SKM-1 (cell line): ENCODE data around the gene CCN5.

Experiments used
- DNase-seq: peaks from one replicate; lab custom pipeline; 2025; ENCODE audit not compliant: unreplicated experiment; lab: John Stamatoyannopoulos, UW

The CCN5 gene

GRCh38 chr20:44735816-44736169, 20.6 kb downstream of the CCN5 start:
- no peak for DNase-seq

- DNase-seq = peak; percentile 84
Observed at GRCh38 chr20:44736170-44737021, 21.2 kb downstream of the CCN5 start.

- DNase-seq = no peak
Observed at GRCh38 chr20:44737116-44737515, 21.9 kb downstream of the CCN5 start.

- DNase-seq = peak; percentile 32
Observed at GRCh38 chr20:44738813-44739477, 23.8 kb downstream of the CCN5 start.

DNA sequence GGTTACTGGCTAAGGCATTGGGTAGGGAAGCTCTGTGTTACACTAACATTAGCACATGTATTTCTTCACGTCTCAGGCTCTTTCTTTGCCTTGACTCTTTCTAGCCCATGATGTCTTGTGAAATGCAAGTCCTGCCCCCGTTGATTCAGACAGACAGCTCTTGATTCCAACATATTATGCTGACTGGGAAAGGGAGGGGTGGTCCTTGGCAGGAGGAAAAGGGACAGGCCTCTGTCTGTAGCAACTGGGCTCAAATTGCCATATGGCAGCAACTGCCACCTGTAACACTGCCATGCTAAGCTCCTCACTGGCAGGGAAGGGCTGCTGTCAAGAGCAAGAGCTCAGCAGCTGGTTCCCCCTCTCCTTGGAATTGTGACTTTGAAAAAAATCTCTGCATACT, 24.8 kb downstream of the CCN5 start:
- DNase-seq = no peak

GRCh38 chr20:44742304-44743079, 27.3 kb downstream of the CCN5 start:
- DNase-seq = no peak

- DNase-seq = no peak
Observed at GRCh38 chr20:44743080-44743701, 28.0 kb downstream of the CCN5 start.

DNA sequence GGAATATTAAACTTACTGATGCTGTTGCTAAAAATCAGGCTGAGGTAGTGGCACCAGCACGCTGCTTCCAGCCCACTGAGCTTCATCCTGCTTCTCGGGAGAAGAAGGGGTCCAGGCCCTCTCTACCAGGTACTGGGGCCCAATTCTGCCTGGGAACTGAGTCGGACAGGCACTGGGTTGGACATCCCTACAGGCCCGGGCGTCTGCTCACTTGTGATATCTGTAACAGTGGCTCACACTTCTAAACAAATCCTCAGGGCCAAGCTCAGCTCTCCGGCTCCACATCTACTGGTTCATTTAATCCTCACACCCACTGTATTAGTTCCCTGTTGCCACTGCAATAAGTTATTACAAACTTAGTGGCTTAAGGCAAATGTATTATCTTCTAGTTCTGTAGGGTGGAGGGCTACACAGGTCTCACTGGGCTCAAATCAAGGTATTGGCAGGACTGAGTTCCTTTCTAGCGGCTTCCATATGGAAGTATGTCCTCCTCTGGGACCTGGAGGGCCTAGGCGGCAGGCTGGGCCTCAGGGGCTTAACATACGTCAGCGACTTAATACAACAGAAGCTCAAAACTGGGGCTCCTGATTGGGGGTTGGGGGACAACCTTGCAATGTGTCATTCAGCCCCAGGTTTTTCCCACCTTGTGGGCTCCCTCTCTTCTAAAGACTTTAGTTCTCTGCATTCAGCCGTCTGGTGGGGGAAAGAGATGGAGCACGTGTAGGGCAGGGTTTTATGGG, 28.9 kb downstream of the CCN5 start:
- DNase-seq = no peak

- no peak for DNase-seq
Observed at GRCh38 chr20:44745122-44745597, 30.0 kb downstream of the CCN5 start.

- DNase-seq = no peak
Observed at GRCh38 chr20:44745598-44746366, 30.6 kb downstream of the CCN5 start, which contains the start of gene KCNK15. Gene KCNK15 (plus strand): TSS chr20:44745865. CDS start chr20:44745911, 46 bp downstream.

GRCh38 chr20:44746367-44747165, 31.4 kb downstream of the CCN5 start:
- DNase-seq = no peak

GRCh38 chr20:44747166-44748004, 32.2 kb downstream of the CCN5 start:
- DNase-seq = peak; percentile 7

- DNase-seq = no peak
Observed at GRCh38 chr20:44748005-44748370, 32.8 kb downstream of the CCN5 start.

GRCh38 chr20:44750081-44750805, 35.1 kb downstream of the CCN5 start:
- DNase-seq = no peak

GRCh38 chr20:44752099-44752931, 37.1 kb downstream of the CCN5 start:
- no peak for DNase-seq

- no peak for DNase-seq
Observed at GRCh38 chr20:44754554-44754953, 39.4 kb downstream of the CCN5 start.
